ENCODE results near the gene CHD6.

DNA sequence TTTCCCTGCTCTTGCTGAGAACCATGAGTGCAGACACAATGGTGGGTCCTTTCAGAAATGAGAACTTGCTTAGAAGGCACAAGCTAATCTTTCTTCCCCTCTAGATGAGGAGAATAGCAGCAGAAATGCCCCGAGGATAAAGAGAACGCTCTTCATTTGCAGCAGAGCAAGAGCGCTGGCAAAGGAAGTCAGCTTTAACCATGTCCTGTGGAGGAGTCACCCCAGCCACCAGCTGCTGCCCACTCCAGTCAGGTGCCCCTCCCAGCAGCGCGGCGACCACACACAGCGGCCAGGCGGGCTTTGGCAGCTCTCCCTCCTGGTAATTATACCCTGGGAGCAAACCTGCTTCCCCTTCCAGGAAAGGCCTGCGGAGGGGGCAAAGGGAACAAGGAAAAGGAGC, 209.2 kb downstream of the CHD6 start:
- no peak for TF ChIP-seq POLR2AphosphoS5 (IDR thresholded peaks at IDR 0.05; ENCODE audit: borderline replicate concordance, low read depth, low read length)
- TF ChIP-seq EZH2 (IDR thresholded peaks at IDR 0.05): no peak

All from SK-N-MC (cell line).